ENCODE measurements around the gene CDK5RAP2.

Gene CDK5RAP2

DNA sequence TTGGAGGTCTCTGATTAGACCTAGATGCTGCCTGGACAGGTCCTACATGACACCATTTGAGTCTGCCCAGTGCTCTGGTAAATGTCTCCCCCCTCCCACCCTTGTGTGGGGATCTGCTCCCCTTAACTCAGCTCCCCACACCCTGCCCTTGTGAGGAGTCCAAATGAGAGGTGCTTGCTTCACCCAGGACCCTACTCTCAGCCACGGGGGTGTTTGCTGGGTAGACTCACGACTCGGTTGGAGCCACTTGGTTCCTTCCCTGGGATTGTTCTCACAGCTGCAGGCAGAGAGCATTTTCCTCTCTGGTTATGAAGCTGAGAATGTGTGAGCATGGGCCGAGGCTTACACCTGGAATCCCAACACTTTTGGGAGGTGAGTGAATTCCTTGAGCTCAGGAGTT is 204.7 kb downstream of the CDK5RAP2 start:
- no peak for DNase-seq

DNA sequence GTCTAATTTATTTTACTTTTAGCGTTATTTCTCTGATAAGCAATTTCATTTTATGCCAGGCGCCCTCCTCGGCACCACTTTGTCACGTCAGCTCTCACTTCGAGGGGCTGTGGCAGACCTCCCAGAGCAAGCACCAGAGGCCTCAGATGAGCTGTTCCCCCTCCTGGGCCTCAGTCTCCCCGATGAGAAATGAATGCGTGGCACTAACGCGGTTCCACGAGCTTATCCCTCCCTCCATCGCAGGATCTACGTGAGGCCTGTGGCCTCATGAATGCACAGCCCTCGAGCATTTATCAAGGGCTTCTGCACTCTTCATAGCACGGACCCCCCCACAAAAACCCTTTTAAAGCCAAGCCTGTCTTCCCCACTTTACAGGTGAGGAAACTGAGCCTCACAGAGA is 205.2 kb downstream of the CDK5RAP2 start:
- no peak for DNase-seq

DNA sequence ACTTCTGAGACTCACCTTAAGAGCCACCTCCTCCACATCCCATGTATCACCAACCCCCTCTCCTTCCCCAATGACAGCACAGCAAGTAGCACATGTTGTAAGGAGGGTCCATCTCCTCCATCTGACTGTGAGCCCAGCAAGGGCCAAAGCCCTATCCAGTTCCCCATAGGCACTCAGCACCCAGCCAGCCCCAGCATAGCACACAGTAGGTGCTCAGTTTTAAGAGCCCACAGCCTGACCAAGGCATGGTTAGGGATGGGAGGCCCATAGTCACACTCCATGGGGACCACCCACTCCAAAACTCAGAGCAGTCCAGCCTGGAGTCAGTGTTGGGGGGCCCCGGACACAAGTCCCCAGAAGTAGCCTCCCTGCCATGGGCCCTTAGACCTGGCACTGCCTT is 205.7 kb downstream of the CDK5RAP2 start:
- DNase-seq: no peak

DNA sequence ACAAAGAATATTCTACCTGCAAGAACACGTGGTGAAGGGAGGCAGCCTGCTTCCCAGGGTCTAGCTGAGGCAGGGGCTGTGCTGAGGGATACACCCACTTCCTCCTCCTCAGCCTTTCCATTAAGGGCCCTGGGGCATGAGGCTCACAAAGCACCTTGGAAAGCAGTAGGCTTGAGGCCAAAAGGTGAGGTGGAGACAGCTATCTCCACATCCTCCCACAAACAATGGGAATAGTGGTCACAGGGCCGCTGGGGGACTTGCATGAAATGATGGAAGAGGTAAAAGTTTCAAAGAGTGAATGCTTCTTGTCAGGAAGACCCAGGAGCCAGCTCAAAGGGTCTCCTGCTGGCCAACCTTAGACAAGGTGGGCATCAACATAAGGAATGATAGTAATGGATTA is 207.9 kb downstream of the CDK5RAP2 start:
- no peak for DNase-seq

DNA sequence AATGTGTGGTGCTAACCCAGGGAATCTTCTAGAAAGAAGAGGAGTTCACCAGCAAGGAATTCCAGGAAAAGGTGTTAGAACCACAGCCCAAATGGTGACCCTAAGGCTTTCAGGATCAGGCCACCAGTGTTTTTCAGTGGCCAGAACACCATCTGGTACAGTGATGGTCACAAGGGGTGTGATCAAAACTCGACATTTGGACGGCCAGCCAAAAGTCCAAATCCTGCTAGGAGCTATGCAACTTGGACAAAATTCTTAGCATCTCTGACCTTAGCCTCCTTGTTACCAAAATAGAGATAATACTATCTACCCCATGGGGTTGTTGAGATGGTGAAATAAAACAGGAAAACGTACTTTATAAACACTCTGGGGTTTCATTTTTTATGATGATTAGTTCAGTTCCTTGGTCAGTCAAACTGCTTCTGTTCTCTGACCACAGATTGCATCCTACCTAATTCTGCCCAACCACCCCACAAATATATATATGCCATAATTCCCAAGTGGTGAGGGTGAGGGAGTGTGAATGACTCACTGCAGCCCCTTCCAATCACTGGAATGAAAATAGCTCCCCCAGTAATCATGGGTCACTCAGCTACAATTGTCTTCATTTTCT is 210.3 kb downstream of the CDK5RAP2 start:
- DNase-seq: no peak

DNA sequence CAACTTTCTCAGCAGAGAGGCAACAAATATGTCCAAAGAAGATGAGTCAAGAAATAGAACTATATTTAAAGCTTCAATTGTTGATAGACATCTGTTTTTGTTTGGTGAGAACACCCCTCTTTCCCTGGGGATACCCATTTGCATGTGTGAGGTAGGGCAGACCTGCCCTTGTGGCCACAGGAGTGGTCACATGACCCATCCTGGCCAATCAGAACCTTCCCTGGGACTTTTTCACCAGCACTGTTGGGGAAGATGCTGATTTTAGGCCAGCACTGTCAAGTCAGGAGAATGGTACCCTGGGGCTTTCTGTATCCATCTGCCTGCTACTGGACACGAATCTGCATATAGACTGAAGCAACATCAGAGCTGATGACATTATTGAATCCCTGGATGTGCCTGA is 211.2 kb downstream of the CDK5RAP2 start:
- no peak for DNase-seq

DNA sequence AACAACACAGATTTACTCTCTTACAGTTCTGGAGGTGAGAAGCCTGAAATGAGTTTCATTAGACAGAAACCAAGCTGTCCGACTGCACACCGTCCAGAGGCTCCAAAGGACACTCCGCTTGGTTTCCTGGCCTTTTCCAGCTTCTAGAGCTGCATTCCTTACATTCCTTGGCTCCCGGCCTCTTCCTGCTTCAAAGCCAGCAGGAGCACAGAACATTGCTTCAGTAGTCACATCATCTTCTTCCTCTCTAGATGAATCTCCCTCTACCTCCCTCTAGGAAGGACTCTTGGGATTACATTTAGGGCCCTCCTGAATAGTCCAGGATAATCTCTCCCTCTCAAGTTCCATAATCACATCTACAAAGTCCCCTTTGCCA is 213.3 kb downstream of the CDK5RAP2 start:
- DNase-seq: no peak

DNA sequence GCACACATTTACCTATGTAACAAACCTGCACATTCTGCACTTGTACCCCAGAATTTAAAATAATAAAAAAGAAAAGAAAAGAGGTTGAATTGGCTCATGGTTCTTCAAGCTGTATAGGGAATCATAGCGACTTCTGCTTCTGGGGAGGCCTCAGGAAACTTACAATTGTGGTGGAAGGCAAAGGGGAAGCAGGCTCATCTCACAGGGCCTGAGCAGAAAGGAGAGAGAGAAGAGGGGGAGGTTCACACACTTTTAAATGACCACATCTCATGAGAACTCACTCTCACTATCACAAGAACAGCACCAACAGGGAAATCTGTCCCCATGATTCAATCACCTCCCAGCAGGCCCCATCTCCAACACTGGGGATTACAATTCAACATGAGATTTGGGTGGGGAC is 214.6 kb downstream of the CDK5RAP2 start:
- DNase-seq: no peak

DNA sequence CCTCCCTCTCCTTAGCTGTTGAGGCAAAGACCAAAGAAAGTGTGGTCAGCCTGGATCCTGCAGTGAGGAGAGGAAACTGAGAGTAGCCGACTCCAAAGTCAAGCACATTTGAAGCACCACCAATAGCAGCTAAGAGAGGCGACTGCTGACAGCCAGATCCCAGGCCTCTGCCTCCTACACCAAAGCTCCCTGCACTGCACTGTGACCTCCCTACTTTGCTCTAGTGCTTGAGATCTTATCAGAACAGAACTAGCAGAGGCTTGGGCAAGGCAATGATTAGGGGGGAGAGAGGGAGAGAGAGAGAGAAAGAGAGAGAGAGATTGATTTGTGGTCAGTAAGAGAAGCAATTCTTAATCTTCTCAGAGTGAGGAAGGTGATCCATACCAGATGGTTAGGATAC is 216.3 kb downstream of the CDK5RAP2 start:
- no peak for DNase-seq

DNA sequence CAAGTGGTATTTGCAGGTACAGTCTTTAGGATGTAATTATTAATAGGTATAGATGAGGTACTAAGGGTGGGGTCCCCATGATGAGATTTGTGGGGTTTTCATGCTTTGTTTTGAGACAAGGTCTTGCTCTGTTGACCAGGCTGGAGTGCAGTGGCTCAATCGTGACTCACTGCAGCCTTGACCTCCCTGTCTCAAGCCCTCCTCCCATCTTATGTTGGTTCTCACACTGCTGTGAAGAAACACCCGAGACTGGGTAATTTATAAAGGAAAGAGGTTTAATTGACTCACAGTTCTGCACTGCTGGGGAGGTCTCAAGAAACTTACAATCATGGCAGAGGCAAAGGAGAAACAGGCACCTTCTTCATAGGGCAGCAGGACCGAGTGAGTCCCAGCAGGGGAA is 217.5 kb downstream of the CDK5RAP2 start:
- DNase-seq: no peak

DNA sequence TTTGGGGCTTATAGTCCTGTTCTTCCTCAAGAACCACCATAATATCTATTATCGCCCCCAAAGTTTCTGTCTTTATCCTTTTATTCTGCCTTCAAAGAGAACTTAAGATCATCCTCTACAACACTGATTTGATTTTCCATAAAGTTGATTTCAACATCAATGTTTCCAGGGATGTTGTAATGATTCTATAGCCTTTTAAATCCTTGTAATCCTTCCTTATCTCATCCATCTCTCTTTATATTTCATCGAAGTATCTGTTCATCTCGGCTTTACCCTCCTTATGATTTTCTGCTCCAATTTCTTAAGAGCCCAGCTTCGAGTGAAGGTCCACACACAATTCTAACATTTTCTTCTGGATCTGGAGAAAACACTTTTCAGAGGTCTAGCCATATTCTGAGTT is 218.4 kb downstream of the CDK5RAP2 start:
- DNase-seq: no peak

DNA sequence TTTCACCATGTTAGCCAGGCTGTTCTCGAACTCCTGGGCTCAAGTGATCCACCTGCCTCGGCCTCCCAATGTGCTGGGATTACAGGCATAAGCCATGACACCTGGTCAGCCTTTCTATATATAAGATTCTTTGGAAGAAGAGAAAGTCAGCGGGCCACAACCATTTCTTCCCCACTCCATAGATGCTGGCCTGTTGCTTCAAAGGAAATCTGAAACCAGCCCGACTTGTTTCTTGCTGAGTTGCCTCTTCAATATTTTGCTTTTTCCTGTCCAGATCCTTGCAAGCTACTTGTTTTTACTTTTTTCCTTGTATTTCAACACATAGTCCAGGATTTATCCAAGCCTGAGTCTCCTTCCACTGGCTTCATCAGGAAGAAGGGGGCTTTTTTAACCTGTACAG is 219.5 kb downstream of the CDK5RAP2 start:
- no peak for DNase-seq

DNA sequence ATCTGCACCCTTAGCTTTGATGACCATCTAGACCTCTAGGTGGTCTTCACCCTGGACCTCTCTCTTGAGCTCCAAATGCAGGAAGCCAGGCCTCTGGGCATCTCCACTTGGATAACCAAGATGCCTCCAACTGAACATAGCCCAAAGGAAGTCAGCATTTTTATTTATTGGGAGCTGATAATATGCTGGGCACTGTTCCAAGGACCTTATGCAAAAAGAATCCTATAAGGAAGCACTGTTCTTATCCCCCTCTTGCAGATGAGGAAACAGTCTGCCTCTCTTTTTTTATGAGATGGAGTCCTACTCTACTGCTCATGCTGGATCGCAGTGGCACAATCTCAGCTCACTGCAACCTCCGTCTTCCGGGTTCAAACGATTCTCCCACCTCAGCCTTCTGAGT is 219.9 kb downstream of the CDK5RAP2 start:
- no peak for DNase-seq

DNA sequence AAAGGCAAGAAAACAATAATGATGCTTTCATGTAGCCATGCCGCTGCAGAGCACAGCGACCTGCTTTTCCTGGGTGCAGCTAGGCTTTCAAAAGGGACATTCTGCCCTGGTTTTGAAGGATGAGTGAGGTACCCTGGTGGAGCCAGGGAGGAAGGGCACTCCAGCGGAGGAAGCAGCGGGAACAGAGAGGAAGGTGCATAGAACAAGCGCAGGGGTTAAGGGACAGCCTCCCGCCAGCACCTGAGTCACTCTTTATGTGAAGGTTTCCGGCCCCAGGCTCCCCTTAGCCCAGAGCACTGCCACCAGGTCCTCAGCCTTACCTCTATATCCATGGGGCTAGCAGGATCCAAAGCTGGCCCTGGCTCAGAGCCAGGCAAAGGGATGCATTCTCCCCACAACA is 221.1 kb downstream of the CDK5RAP2 start:
- DNase-seq: no peak

DNA sequence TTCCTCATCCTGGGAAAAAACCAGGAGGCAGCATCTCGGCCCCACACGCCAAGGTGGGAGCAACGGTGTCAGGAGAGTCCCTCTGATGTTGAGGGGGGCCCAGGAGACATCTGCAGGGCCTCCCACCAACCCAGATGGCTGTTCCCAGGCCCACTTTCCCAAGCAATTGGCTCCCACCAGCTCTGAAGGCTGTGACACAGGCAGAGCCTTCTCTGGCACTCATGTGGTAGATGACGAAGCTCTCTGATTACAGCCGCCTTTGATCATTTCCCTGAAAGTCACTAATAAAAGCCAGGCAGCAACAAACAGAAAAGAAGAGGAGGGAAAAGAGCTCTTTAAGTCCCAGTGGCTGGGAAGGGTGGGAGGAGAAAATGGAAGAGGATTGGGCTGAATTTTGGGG is 226.5 kb downstream of the CDK5RAP2 start:
- DNase-seq: no peak

DNA sequence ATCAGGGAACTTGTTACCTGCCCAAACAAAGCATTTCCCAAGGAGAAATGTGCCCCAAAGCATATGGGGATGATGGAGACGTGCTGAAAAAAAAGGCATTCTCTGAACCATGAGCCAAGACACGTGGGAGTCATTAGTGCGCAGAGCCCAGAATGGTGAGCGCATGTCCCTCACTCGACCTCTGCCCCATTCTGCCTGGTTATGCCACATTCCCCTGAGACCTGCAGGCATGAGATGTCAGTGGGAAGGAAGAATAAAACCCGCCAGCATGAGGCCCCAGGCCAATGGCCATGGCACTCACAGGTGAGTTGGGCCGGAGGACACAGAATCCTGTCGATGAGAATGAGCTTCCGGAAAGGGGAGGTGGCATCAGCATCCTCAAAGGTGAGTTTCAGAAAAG is 228.9 kb downstream of the CDK5RAP2 start:
- no peak for DNase-seq

DNA sequence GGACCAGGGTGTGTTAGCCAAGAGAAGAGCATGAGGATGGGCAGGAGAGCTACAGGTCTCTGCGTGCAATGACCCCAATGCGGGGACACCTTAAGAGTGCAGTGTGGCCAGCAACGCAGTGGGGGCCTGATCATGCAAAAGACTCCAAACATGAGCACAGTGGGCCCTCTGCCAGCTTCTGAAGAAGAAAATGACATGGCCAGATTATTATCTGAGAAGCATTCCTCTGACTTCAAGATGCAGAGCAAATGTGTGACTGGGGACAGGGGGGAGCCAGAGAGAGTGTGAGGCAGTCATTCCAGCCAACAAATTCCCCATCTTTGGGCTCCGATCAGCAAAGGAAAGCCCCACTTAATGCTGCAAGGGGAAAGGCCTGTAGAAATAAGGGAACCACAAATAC is 229.4 kb downstream of the CDK5RAP2 start:
- no peak for DNase-seq

DNA sequence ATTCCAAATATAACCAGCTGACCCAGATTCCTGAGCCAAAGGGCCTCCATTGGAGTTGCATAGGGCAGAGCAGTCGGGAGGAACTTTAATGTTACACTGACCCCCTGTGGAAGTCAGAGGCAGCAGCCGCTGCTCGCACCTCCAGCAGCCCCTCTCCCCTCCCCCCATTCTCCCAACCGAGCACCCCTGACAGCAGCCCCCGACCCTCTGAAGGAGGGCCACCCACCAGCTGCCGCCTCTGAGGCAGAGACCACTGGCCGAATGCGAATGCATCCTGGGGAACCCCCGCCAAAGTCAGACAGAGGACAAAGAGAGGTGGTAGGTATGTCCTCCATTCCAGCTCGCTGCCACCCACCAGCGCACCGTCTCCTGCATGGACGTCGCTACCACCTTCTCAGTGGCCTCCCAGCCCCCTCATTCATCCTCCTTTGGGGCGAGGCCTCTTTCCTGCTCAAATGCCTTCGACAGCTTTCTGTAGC is 231.0 kb downstream of the CDK5RAP2 start:
- DNase-seq: peak; percentile 54

DNA sequence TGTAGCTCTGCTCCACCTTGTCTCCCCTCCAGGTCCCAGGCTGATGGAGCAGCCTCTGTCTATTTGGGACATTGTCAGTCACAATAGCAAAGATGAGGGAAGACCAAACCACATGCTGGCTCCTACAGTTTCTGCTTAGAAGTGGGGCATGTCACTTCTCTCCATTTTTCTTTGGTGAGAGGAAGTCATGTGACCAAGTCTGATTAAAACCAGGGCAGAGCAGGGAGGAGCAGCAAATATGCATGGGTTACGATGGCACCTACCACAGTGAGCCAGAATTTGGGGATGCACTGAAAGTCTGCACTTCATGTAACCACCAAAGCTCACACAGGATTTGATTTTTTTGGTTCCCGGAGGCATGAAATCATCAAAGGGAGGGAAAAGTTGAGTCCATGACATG is 234.6 kb downstream of the CDK5RAP2 start:
- no peak for DNase-seq

DNA sequence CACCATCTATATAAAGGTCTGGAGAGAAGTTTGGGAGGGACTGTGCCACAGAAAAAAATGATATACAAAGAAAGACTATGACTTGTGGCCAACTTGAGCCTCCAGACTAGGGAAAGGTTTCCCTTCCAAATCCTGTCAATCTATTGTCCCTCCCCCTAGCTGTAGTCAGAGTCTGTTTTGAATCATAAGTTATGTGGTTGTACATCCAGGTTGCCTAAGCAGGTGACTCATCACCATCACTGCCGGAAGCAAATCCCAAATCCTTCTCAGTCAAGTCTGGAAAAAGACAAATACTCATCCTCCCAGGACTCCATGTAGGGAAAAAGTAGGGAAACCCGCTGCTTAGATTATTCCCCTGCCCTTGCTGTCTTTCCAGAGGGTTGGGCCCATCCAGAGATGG is 235.7 kb downstream of the CDK5RAP2 start:
- DNase-seq: no peak

DNA sequence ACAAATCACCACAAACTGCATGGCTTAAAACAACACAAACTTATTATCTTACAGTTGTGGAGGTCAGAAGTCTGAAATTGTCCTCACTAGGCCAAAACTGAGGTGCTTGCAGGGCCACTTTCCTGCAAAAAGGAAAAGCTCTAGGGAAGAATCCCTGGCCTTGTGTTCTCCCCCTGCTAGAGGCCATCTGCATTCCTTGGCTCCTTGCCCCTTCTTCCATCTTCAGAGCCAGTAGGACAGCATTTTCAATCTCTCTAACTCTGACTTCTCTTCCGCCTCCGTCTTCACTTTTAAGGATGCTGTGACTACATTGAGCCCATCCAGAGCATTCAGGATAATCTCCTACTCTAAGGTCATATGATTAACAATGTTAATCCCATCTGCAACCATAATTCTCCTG is 236.6 kb downstream of the CDK5RAP2 start:
- no peak for DNase-seq

Measured in activated CD8-positive, alpha-beta memory T cell treated with anti-CD3 and anti-CD28 coated beads, Interleukin-2, amount 50 U/mL, for 48 hours (primary cell).